GM12878 (cell line): Measurements from ENCODE around the gene GNAL.

Source experiments
- ATF2 ChIP-seq: IDR thresholded peaks from 2 replicates; pipeline ENCODE4 v1.6.1; 2012; ENCODE audit warnings: low read length, inconsistent platforms
- CBFB ChIP-seq: IDR thresholded peaks from 2 replicates; pipeline ENCODE4 v1.6.1; 2016; ENCODE audit warnings: antibody characterized with exemption, low read depth
- DPF2 ChIP-seq: fragments of 450-650 bp; IDR thresholded peaks from 2 replicates; pipeline ENCODE4 v1.6.1; 2017; ENCODE audit warnings: mild to moderate bottlenecking
- EGR1 ChIP-seq, 2 experiments: IDR thresholded peaks; 1 replicate in 1 of 2; 2 replicates in 1 of 2; pipeline ENCODE4 v1.6.1; 2011 to 2012; ENCODE audit warnings: low read depth in 2 of 2, low read length in 2 of 2, borderline replicate concordance in 1 of 2, mild to moderate bottlenecking in 1 of 2, moderate library complexity in 1 of 2
- EZH2 ChIP-seq: IDR thresholded peaks from 2 replicates; pipeline ENCODE4 v1.6.1; 2012; ENCODE audit warnings: low read depth, mild to moderate bottlenecking, control low read depth, inconsistent platforms, low read length, borderline replicate concordance; ENCODE audit not compliant: control insufficient read depth
- MXI1 ChIP-seq: fragments of 150-350 bp; IDR thresholded peaks from 2 replicates; pipeline ENCODE4 v1.6.1; 2011; ENCODE audit warnings: low read depth, mild to moderate bottlenecking, inconsistent platforms, low read length, improper control_type of control experiment
- MYC ChIP-seq: IDR thresholded peaks from 2 replicates; pipeline ENCODE4 v1.6.1; 2011; ENCODE audit warnings: mild to moderate bottlenecking, low read length, moderate library complexity, inconsistent platforms; ENCODE audit not compliant: insufficient read depth, insufficient replicate concordance, insufficient read length, severe bottlenecking
- RAD21 ChIP-seq: IDR thresholded peaks from 2 replicates; pipeline ENCODE4 v1.6.1; 2011; ENCODE audit warnings: mild to moderate bottlenecking, low read depth, low read length, moderate library complexity; ENCODE audit not compliant: insufficient read depth
- RCOR1 ChIP-seq: conservative IDR thresholded peaks from 2 replicates; pipeline ENCODE4 v1.6.1; 2012; ENCODE audit warnings: low read depth, low read length, improper control_type of control experiment
- SIN3A ChIP-seq: IDR thresholded peaks from 2 replicates; pipeline ENCODE4 v1.6.1; 2012; ENCODE audit warnings: low read depth, low read length, improper control_type of control experiment
- SREBF2 ChIP-seq: IDR thresholded peaks from 2 replicates; pipeline ENCODE4 v1.6.1; 2012; ENCODE audit warnings: mild to moderate bottlenecking, low read length
- TF ChIP-seq, protein P1 (sequence below), 3 experiments: IDR thresholded peaks in 2 of 3; conservative IDR thresholded peaks in 1 of 3; 2 replicates each; pipeline ENCODE4 v1.5.1; 2011; ENCODE audit warnings: low read depth in 3 of 3, low read length in 3 of 3, mild to moderate bottlenecking in 3 of 3, control low read depth in 2 of 3, moderate library complexity in 2 of 3, inconsistent platforms in 1 of 3, mixed read lengths in 1 of 3; ENCODE audit not compliant: control insufficient read depth in 2 of 3, insufficient read depth in 1 of 3; ENCODE audit errors: extremely low read depth in 1 of 3
- TF ChIP-seq, protein P2 (sequence below): fragments of 450-650 bp; IDR thresholded peaks from 2 replicates; pipeline ENCODE4 v1.6.1; 2017; ENCODE audit warnings: mild to moderate bottlenecking

DNA sequence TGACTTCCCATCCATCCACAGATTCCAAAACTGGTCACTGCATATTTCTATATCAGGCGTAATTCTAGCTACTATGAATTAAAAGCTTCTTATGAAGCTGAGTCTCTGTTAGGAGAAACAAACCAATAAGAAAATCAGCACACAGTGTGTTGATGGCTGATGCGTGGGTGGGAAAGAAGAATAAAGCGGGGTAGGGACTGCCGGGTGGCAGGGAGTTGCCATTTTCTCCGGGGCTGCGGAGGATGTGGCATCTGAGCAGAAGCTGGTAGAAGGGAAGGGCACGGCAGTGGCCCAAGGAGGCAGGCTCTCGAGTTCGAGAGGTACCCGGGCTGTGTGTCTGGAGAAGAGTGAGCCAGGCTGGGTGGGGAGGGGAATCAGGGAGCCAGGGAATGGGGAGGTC is 113.5 kb downstream of the GNAL start:
- TF ChIP-seq CBFB, result no peak
- TF ChIP-seq ATF2, result no peak
- no peak for TF ChIP-seq EGR1 (IDR thresholded peaks at IDR 0.05; ENCODE audit: borderline replicate concordance in 1 of 2, low read depth in 2 of 2, low read length in 2 of 2)
- TF ChIP-seq SREBF2, result no peak
- TF ChIP-seq MYC, result no peak
- TF ChIP-seq, protein P1, sequence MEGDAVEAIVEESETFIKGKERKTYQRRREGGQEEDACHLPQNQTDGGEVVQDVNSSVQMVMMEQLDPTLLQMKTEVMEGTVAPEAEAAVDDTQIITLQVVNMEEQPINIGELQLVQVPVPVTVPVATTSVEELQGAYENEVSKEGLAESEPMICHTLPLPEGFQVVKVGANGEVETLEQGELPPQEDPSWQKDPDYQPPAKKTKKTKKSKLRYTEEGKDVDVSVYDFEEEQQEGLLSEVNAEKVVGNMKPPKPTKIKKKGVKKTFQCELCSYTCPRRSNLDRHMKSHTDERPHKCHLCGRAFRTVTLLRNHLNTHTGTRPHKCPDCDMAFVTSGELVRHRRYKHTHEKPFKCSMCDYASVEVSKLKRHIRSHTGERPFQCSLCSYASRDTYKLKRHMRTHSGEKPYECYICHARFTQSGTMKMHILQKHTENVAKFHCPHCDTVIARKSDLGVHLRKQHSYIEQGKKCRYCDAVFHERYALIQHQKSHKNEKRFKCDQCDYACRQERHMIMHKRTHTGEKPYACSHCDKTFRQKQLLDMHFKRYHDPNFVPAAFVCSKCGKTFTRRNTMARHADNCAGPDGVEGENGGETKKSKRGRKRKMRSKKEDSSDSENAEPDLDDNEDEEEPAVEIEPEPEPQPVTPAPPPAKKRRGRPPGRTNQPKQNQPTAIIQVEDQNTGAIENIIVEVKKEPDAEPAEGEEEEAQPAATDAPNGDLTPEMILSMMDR (IDR thresholded peaks at IDR 0.05 in 2 of 3, conservative IDR thresholded peaks at IDR 0.05 in 1 of 3; ENCODE audit: control insufficient read depth in 2 of 3, extremely low read depth in 1 of 3, insufficient read depth in 1 of 3, low read depth in 3 of 3, low read length in 3 of 3), result no peak
- no peak for TF ChIP-seq DPF2
- TF ChIP-seq RCOR1, result no peak
- TF ChIP-seq MXI1, result no peak
- TF ChIP-seq, protein P2, sequence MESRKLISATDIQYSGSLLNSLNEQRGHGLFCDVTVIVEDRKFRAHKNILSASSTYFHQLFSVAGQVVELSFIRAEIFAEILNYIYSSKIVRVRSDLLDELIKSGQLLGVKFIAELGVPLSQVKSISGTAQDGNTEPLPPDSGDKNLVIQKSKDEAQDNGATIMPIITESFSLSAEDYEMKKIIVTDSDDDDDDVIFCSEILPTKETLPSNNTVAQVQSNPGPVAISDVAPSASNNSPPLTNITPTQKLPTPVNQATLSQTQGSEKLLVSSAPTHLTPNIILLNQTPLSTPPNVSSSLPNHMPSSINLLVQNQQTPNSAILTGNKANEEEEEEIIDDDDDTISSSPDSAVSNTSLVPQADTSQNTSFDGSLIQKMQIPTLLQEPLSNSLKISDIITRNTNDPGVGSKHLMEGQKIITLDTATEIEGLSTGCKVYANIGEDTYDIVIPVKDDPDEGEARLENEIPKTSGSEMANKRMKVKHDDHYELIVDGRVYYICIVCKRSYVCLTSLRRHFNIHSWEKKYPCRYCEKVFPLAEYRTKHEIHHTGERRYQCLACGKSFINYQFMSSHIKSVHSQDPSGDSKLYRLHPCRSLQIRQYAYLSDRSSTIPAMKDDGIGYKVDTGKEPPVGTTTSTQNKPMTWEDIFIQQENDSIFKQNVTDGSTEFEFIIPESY, result no peak
- TF ChIP-seq RAD21, result no peak
- no peak for TF ChIP-seq SIN3A
- TF ChIP-seq EZH2, result no peak
